ENCODE data around the gene FBXO44.

The FBXO44 gene

GRCh38 chr1:11628767-11629166 lies 25.9 kb upstream of the FBXO44 start:
- no peak overlapping the region for H3K9ac ChIP-seq (ENCODE audit: low read length)
- H3K4me3 ChIP-seq (ENCODE audit: low read depth, low read length, poor library complexity, severe bottlenecking) = no peak overlapping the region
- no peaks in the 10 kb centered on the region for H3K4me1 ChIP-seq (ENCODE audit: insufficient read depth, low read length, severe bottlenecking)
- H3F3A ChIP-seq (ENCODE audit: insufficient read depth, low read length) = no peaks in the 10 kb centered on the region
- H4K20me1 ChIP-seq (ENCODE audit: insufficient read depth, low read length) = no peaks in the 10 kb centered on the region
- no peak overlapping the region for H3K4me2 ChIP-seq (ENCODE audit: low read length)
- H2AFZ ChIP-seq (ENCODE audit: low read length) = no peak overlapping the region
- H3K9me2 ChIP-seq (ENCODE audit: low read depth, low read length) = no peaks in the 10 kb centered on the region
- no peaks in the 10 kb centered on the region for H3K79me2 ChIP-seq (ENCODE audit: insufficient read depth, low read length)
- H3K9me3 ChIP-seq (ENCODE audit: low read length) = no peaks in the 10 kb centered on the region
- H3K27me3 ChIP-seq (ENCODE audit: insufficient read depth, low read length) = peaks cover 3% of the 10 kb centered on the region; the same call in 1 of the 2 replicates
- H3K36me3 ChIP-seq (ENCODE audit: insufficient read depth, low read length) = no peaks in the 10 kb centered on the region
- H3K27ac ChIP-seq (ENCODE audit: low read depth, low read length, poor library complexity, severe bottlenecking) = no peak overlapping the region
- TF ChIP-seq CTCF (IDR thresholded peaks at IDR 0.05; ENCODE audit: low read length) = no peak
- TF ChIP-seq EZH2 (IDR thresholded peaks at IDR 0.05; ENCODE audit: borderline replicate concordance, low read length) = no peak

- Histone ChIP-seq H3K79me2 (ENCODE audit: insufficient read depth, low read length) (no peaks in the 10 kb centered on the region), H3K9me3 (ENCODE audit: low read length) (no peaks in the 10 kb centered on the region), H3K9me2 (ENCODE audit: low read depth, low read length) (no peaks in the 10 kb centered on the region), H3F3A (ENCODE audit: insufficient read depth, low read length) (no peaks in the 10 kb centered on the region), H4K20me1 (ENCODE audit: insufficient read depth, low read length) (no peaks in the 10 kb centered on the region), H3K4me3 (ENCODE audit: low read depth, low read length, poor library complexity, severe bottlenecking) (no peak overlapping the region), H3K27ac (ENCODE audit: low read depth, low read length, poor library complexity, severe bottlenecking) (no peak overlapping the region), H3K9ac (ENCODE audit: low read length) (no peak overlapping the region), H2AFZ (ENCODE audit: low read length) (no peak overlapping the region), H3K4me1 (ENCODE audit: insufficient read depth, low read length, severe bottlenecking) (no peaks in the 10 kb centered on the region), H3K27me3 (ENCODE audit: insufficient read depth, low read length) (peaks cover 3% of the 10 kb centered on the region; the same call in 1 of the 2 replicates), H3K4me2 (ENCODE audit: low read length) (no peak overlapping the region), H3K36me3 (ENCODE audit: insufficient read depth, low read length) (no peaks in the 10 kb centered on the region)
- TF ChIP-seq CTCF (IDR thresholded peaks at IDR 0.05; ENCODE audit: low read length) (no peak), EZH2 (IDR thresholded peaks at IDR 0.05; ENCODE audit: borderline replicate concordance, low read length) (no peak)
These were observed 25.3 kb upstream of the FBXO44 start for GRCh38 chr1:11629184-11630016.

GRCh38 chr1:11634365-11635192 lies 20.1 kb upstream of the FBXO44 start:
- TF ChIP-seq CTCF (IDR thresholded peaks at IDR 0.05; ENCODE audit: low read length) (no peak), EZH2 (IDR thresholded peaks at IDR 0.05; ENCODE audit: borderline replicate concordance, low read length) (no peak)
- no peaks in the 10 kb centered on the region for H4K20me1 ChIP-seq (ENCODE audit: insufficient read depth, low read length)
- no peaks in the 10 kb centered on the region for H3F3A ChIP-seq (ENCODE audit: insufficient read depth, low read length)
- no peaks in the 10 kb centered on the region for H3K4me1 ChIP-seq (ENCODE audit: insufficient read depth, low read length, severe bottlenecking)
- H3K9me3 ChIP-seq (ENCODE audit: low read length) = no peaks in the 10 kb centered on the region
- no peaks in the 10 kb centered on the region; the same call in 1 of the 2 replicates for H3K27me3 ChIP-seq (ENCODE audit: insufficient read depth, low read length)
- no peaks in the 10 kb centered on the region for H3K79me2 ChIP-seq (ENCODE audit: insufficient read depth, low read length)
- no peak overlapping the region for H3K9ac ChIP-seq (ENCODE audit: low read length)
- no peaks in the 10 kb centered on the region for H3K36me3 ChIP-seq (ENCODE audit: insufficient read depth, low read length)
- H3K4me3 ChIP-seq (ENCODE audit: low read depth, low read length, poor library complexity, severe bottlenecking) = no peak overlapping the region
- no peak overlapping the region for H2AFZ ChIP-seq (ENCODE audit: low read length)
- H3K27ac ChIP-seq (ENCODE audit: low read depth, low read length, poor library complexity, severe bottlenecking) = no peak overlapping the region
- no peaks in the 10 kb centered on the region for H3K9me2 ChIP-seq (ENCODE audit: low read depth, low read length)
- H3K4me2 ChIP-seq (ENCODE audit: low read length) = no peak overlapping the region
